GM21619 (cell line): Measurements from ENCODE around the gene TBCD.
"Not testable (repeated sequence)": the region's sequence is repeated elsewhere in the genome, so short reads cannot be mapped to it uniquely, and the experiment has no call there.

Source experiments
- ATAC-seq: cut with Tn5 transposase; IDR thresholded peaks from one replicate; pipeline ENCODE4 v1.9.1; 2021; ENCODE audit not compliant: unreplicated experiment

TBCD gene

DNA sequence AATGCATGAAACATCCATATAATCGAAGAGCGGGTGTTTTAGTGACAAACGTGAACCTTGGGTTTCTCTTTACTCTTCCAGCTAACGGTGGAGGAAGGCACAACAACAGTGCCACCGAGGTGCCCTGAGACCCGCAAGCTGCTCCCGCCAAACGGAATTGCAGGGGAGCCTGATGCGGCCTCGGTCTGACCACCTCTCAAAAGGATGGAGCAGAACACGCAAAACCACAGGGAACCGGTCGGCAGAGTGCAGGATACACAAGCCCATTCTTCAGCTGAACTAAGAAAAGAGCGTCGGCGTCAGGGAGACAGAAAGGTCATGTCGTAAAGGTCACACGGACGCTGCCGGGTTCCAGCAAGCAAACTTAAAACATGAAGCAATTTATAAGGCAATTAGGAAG, 197.5 kb downstream of the TBCD start:
- no peak for ATAC-seq

DNA sequence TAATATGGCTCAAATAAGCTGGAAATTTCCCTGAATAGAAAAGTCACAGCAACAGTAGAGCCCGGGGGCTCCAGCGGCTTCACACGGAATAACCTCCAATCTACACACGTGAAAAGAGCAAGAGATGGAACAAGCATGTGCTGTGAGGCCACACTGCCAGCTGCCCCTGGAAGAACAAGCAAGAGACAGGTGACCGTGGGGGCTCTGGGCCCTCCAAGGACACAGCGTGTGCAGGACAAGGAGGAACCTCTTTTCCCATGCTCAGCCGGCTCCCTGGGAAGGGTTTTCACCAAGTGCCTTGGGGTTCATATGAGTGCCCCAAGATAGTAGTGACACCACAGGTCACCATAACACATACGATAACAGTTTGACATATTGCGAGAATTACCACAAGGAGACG, 198.1 kb downstream of the TBCD start:
- ATAC-seq: no peak

DNA sequence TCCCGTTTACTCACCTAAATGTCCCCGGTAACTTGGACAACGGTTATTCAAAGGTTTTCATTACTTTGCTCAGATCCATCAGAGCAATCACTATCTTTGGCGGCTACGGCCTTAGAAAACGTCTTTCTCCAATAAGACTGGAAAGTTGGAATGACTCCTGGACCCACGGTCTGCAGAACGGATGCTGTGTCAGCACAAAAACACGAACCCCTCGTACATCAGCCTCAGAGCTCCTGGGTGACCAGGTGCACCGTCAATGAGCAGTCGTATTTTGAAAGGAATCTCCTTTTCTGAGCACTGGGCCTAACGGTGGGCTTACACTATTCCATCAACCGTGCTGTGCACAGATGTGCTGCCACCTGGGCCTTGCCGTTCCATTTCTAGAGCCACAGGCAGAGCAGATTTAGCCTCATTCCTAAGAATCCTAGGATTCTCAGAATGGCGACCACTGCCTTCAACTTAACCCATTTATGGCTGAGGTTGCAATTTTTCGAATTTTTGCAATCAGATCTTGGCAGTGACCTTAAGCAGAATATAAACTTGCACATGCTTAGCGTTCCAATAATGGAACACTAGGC, 198.7 kb downstream of the TBCD start:
- ATAC-seq: no peak

DNA sequence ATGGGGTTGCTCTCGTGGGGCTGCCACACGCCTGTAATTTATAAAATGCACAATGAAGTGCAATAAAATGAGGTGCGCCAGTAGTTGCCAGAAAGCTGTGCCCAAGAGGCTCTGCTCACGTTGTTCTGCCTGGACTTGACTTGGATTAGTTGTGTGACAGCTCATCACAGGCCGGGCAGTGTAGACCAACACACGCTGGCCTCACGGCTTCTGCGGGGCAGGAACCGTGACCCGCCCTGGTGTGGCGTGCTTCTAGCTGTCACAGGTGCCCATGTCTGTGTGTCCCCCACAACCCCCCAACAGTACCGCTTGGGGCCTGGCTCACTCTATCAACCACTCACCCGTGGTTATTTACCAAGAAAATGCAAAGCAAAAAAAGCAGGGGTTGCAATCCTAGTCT, 200.2 kb downstream of the TBCD start:
- no peak for ATAC-seq

DNA sequence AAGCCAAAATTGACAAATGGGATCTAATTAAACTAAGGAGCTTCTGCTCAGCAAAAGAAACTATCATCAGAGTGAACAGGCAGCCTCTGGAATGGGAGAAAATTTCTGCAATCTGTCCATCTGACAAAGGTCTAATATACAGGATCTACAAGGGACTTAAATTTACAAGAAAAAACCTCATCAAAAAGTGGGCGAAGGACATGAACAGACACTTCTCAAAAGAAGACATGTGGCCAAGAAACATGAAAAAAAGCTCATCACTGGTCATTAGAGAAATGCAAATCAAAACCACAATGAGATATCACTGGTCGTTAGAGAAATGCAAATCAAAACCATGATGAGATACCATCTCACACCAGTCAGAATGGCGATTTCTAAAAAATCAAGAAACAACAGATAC, 203.2 kb downstream of the TBCD start:
- not testable (repeated sequence) for ATAC-seq

DNA sequence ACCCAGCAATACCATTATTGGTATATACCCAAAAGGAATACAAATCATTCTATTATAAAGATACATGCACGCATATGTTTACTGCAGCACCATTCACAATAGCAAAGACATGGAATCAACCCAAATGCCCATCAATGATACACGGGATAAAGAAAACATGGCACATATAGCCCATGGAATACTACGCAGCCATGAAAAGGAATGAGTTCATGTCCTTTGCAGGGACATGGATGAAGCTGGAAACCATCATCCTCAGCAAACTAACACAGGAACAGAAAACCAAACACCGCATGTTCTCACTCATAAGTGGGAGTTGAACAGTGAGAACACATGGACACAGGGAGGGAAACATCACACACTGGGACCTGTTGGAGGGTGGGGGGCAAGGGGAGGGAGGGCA, 203.8 kb downstream of the TBCD start:
- ATAC-seq: not testable (repeated sequence)

DNA sequence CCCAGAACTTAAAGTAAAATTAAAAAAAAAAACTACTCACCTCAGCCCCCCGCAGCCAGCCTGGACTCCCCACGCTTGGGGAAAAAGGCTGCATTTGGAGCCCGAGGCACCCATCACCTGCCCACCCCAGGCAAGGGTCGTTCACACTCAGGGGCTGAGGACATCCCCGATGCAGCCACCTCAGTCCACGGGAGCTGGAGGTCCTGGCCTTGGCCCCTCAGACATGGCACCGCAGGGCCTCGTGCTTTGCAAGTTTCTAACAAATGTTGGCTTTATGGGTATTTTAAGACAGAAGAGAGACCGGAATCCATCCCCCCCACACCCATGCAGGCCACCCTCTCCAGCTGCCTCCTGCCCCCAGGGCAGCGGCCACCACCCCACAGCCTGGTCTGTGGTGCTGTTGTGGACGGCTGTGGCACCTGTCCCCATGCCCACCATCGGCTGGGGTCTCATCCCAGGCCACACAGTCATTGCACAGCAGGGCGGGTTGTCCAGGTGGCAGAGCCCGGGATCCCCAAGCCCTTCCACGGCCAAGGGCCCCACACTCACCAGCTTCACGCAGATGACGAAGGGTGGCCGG, 204.4 kb downstream of the TBCD start:
- no peak for ATAC-seq

DNA sequence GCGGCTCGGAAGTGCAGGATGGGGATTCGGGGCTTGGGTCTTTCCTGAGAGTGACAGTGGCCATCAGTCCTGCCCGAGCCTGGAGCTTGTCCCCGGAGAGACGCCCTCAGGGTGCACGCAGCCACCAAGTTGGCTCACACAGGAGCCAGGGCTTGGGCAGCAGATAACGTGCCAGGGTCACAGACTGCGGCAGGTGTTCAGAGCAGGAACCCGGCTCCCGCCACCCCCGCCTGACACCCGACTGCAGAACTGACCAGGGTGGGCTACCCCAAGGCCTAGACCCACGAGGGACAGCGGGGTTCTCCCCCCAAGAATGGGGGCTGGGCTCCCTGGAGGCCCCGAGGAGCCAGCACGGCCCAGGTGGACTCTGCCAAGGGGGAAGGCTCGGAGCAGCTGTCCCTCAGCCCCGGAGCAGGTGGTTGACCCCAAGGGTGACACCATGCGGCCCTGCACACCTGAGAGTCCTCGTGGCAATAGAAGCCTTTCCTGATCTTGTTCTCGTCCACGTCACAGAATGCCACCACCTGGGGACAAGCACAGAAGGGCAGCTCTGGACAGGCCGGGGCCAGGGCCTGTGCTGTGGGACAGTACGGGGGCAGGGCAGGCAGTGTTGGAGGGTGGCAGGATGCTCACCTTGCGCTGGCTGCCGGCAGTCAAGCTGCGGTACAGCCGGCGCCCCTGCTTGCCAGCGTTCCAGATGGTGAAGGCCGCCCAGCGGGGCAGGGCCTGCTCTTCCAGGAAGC, 205.0 kb downstream of the TBCD start:
- no peak for ATAC-seq

DNA sequence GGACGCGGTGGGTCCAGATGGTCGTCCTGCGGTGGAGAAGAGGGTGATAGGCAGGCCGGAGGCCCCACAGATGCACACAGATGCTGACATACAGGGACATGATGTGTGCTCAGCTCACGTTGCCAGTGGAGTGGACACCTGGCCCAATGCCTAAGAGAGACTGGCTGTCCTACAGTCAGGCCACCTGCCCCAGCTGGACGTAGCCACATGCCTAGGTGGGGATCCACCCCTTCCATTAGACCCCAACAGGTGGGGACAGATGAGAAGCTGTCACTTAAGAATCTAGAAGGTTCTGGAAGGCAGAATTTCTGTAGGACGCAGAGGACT, 205.6 kb downstream of the TBCD start:
- ATAC-seq: no peak

DNA sequence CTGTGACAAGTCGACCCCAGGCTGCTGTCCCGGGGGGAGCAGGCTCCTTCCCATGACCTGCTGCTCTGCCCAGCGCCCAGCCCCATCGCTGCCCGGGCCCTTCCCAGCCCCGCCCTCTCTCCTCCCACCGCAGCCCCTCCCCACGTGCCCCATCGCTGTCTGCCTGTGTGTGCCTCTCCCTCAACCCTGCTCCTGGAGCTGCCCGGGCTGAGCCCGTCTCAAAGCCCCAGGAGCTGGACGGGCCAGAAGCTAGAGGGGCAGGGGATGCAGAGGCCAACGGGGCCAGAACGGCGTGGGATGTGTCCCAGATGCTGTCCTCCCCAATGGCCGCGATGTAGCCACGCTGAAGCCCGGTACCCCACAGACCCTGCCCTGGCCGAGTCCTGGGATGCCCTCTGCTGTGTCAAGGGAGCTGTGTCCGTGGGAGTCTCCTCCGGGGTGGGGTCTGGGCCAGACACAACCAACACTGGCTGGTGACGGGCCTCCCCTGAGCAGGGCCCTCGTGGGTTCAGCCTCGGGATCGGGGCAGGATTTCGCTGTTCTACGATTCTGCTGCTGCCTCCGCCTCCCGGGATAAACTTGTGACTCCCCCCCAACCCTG, 206.2 kb downstream of the TBCD start:
- ATAC-seq: no peak

DNA sequence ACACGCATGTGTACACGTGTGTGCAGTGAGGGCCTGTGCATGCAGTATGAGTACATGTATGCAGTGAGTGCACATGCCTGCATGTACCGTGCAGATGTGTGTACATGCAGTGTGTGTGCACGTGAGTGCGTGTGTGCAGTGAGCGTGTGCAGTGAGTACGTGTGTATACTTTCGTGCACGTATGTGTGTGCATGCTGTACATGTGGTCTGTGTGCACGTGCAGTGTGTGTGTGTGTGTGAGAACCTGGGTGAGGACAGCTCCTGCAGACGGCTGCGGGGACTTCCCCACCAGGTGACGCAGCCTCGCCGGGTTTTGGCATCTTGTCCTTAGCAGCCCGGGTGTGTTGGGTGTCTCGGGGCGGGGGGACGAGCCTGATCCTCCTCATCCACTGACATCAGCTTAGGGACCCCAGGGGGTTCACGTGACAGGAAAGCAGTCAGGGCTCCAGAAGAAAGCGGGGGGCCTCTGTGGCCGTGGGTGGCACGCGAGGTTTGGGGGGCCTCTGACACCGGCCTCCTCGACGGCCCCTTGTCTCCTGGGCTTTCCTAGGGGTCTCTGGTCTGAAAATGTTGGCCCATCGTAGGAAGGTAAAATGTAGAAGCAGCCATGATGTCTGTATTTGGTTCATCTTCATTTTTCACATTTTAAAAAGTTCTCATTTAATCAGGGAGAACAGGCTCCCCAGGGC, 207.5 kb downstream of the TBCD start:
- no peak for ATAC-seq

DNA sequence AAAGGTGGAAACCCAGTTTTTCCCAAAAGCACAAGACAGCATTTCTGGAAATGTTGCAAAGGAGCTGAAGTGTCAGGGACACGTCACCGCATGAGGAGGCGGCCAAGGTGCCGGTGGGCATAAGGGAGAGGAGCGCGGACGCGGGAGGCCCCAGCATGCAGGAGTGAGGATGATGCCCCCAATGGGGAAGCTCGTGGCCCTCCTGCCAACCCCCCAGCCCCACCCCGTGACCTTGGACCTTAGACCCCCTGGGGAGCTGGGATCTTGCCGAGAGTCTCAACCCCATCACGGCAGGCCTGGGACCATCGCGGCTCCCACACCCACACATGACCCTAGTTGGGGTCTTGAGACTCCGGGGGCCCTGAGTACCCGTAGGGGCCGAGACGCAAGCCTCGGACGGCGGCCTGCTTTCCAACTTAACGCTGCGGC, 208.1 kb downstream of the TBCD start:
- ATAC-seq: no peak

DNA sequence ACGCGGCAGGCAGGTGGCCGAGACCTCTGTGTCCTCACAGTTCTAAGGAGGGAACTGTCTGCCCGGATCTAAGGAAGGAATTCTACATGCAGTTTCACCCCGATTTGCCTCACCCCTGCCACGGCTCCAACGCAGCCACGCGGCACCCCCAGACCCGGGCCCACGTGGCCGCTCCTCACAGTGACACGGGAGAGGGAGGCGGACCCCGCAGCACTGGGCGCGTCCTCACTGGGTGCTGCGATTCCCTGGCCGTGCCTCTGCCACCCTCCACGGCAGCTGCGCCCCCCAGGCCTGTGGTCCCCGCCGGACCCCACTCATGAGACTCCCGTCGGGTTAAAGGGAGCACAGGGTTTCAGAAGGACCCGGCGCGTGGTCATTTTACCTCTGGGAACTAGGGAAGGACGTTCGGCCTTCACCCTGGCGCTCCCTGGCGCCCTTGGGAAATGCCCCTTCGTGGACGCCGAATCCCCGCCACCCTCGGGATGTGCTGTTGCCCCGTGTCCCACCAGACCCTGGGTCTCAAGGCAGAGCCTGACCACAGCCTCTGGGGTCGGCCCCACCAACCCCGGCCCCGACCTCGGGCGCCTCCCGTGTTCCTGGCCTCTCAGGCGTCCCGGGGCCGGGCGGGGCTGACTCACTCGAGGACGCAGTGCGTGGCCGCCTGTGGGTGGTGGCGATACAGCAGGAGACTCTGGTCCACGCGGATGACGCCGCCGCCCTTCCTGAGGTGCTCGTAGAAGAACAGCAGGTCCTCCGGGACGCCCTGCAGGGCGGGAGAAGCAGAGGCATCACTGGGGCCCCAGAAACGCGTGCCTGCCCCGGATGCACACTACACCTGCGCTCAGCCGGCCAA, 208.8 kb downstream of the TBCD start:
- no peak for ATAC-seq

DNA sequence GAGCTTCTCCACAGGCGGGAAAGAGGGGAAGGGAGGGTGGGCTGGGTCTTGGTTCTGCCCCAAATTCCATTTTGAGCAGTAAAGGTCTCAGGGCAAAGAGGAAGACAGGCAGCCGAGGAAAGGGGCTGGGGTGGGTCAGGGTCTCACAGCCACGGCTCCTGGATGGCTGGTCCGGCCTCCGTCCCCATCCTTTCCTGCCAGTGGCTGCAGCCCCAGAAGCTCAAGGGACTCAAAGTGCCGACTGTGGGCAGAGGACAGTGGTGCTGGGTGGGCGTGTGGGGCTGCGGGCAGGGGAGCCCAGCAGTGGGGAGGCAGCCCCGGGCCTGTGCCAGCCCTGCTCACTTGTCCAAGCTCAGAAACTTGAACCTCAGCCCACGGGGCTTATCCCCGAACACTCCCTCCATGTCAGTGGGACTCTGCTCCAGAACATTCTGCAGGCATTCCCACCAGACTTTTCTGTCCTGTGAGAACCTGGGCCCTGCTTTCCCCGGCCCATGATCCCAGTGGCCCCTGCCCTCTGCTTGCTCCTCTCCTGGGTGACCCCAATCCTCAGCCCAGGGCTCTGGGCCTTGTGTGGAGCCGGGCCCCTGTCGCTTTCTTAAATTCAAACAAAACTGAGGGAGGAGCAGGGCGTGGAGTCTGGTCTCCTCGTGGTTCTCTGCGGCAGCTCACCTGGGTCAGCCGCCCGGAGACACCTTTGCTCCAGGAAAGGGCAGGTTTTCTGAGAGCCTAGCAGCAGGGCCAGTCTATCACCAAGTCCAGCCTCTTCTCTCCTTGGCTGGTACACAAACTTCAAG, 209.7 kb downstream of the TBCD start:
- ATAC-seq: no peak

DNA sequence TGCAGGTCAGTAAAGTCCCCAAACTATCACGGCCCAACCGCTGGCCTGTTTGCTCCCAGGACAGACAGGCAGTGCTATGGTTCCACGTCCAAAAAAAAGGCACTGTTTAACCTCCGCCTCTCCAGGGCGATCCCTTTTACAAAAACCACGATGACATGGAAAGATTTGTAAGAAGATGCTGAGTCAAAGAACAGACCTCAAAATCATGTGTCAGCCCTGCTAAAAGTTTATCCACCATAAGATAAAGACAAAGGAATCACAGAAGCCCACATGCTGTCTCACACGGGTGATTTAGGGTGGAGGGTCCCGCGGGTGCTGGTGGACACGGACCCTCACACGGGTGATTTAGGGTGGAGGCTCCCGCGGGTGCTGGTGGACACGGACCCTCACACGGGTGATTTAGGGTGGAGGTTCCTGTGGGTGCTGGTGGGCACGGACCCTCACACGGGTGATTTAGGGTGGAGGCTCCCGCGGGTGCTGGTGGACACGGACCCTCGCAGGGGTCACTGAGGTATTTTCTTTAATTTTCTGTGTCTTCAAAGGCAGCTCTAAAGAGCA, 210.4 kb downstream of the TBCD start:
- ATAC-seq: no peak

DNA sequence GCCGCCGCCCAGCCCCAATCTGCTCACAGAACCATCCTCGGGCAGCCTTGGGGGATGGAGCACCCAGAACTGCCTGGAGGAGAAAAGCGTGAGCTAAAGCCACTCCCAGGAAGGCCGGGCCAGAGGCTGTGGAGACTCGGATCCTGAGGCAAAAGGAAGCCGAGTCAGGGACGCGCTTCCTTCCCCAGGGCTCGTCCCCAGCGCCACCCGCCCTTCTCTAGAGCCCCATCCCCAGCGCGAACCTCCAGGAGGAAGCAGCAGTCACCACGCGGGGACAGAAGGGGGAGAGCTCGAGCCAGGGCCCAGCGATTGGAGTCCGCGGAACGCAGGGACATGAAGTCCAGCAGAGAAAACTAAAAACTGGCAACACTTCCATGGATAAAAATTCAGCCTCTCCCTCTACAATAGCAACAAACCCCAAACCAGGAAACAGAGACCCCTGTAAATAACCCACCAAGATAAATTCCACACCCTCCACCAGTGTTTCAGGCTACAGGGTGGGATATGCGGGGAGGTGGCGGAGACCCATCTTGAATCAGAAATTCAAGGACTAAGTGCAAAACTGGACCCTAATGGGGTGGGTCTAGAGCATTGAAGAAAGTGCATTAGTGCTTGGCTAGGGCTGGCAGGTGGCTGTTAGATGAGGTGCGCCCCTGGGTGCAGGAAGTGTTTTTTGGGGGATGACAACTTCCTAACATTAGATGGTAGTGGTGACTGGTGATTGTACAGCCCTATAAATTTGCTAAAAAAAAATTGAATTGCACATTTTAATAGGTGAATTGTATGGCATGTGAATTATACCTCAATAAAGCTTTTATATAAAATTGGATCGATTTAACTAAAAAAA, 211.5 kb downstream of the TBCD start:
- ATAC-seq: no peak

DNA sequence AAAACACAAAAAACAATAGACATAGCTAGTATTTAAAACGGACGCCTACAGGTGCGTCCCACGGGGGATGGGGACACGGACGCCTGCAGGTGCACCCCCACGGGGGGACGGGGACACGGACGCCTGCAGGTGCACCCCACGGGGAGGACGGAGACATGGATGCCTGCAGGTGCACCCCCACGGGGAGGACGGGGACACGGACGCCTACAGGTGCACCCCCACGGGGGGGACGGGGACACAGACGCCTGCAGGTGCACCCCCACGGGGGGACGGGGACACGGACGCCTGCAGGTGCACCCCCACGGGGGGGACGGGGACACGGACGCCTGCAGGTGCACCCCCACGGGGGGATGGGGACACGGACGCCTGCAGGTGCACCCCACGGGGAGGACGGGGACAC, 212.6 kb downstream of the TBCD start:
- ATAC-seq: not testable (repeated sequence)

DNA sequence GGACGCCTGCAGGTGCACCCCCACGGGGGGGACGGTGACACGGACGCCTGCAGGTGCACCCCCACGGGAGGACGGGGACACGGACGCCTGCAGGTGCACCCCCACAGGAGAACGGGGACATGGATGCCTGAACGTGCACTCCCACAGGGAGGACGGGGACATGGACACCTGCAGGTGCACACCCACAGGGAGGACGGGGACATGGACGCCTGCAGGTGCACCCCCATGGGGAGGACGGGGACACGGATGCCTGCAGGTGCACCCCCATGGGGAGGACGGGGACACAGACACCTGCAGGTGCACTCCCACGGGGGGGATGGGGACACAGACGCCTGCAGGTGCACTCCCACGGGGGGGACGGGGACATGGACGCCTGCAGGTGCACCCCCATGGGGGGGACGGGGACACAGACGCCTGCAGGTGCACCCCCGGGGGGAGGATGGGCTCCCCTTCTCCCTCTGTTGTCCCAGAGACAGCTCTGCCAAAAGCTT, 213.0 kb downstream of the TBCD start:
- no peak for ATAC-seq

DNA sequence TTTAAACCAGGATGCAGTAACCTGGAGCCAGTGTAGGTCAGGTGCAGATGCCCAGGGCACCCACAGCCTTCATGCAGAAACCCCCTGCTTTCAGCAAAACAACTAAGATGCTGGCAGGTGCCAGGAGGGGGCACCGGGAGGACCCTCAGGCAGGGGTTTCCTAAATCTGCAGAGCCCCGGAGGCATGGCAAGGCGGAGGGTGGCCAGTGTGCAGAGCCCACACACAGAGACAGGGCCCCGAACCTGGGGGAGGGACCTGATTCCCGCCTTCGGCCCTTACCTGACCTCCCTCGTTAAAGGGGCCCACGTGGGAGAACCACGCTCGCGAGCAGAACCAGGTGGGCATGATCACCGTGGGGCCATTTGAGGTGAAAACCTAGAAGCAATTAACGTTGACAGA, 213.5 kb downstream of the TBCD start:
- no peak for ATAC-seq
